Endothelial cell of umbilical vein (primary cell): ENCODE results near the gene RNF151. TPM values are rescaled to one million over a fixed set of nuclear protein-coding genes. Genes with fewer than 3 reads are reported as not detected.

ENCODE experiments used
- BruUV-seq: library from RNA; stranded (reverse); fragments of 400-500 nt; replicated peaks from 2 replicates; lab custom pipeline; 2021; lab: Mats Ljungman, UMichigan
- CTCF ChIA-PET: fragments of 300-600, 350-600 bp; sonication (Branson Sonifier 250); formaldehyde crosslinking; loops from one replicate; lab custom pipeline; 2021; ENCODE audit warnings: antibody characterized with exemption, inconsistent platforms; lab: Charles Lee
- POLR2A ChIA-PET: fragments of 300-600, 350-600 bp; sonication (Branson Sonifier 250); formaldehyde crosslinking; loops from one replicate; lab custom pipeline; 2021; ENCODE audit warnings: antibody characterized with exemption, inconsistent platforms; lab: Charles Lee
- DNase-seq: peaks from one replicate; pipeline ENCODE4 v3.0.0-alpha.2; 2011; ENCODE audit warnings: low read depth, low spot score
- FAIRE-seq: peaks from 2 replicates; lab custom pipeline; 2011; peaks lifted over from hg19 to GRCh38; lab: Jason Lieb, UNC
- H2AFZ ChIP-seq: 2 replicates; pipeline ENCODE4 v1.6.0; 2012; ENCODE audit warnings: low read depth, low read length, control low read depth, inconsistent platforms
- H3K27ac ChIP-seq: 2 replicates; pipeline ENCODE4 v1.5.1; 2011; ENCODE audit warnings: low read depth, mild to moderate bottlenecking, control low read depth, low read length, moderate library complexity; ENCODE audit not compliant: insufficient read depth
- H3K27me3 ChIP-seq, 2 experiments: 2 replicates each; pipeline versions ENCODE4 v1.6.0 to v1.6.1; 2011; ENCODE audit warnings: low read length in 2 of 2, mixed read lengths in 1 of 2; ENCODE audit not compliant: control insufficient read depth in 2 of 2, insufficient read depth in 2 of 2
- H3K36me3 ChIP-seq, 2 experiments: 2 replicates in 1 of 2; 3 replicates in 1 of 2; pipeline ENCODE4 v1.5.1; 2011; ENCODE audit warnings: low read length in 2 of 2, mild to moderate bottlenecking in 1 of 2, moderate library complexity in 1 of 2; ENCODE audit not compliant: control insufficient read depth in 2 of 2, insufficient read depth in 2 of 2; ENCODE audit errors: extremely low read depth in 1 of 2
- H3K4me1 ChIP-seq: 3 replicates; pipeline ENCODE4 v1.5.1; 2011; ENCODE audit warnings: mild to moderate bottlenecking, low read length; ENCODE audit not compliant: control insufficient read depth, insufficient read depth; ENCODE audit errors: extremely low read depth
- H3K4me2 ChIP-seq: 2 replicates; pipeline ENCODE4 v1.6.1; 2011; ENCODE audit warnings: low read length, control low read depth, mixed read lengths; ENCODE audit not compliant: insufficient read depth
- H3K4me3 ChIP-seq, 3 experiments: fragments of 200-600 bp in 1 of 3; sonication (generic), shearing (Covaris generic) in 1 of 3; replicated peaks in 1 of 3; 2 replicates each; pipeline ENCODE4 v1.5.1; 2011 to 2016; ENCODE audit warnings: control low read depth in 3 of 3, low read length in 3 of 3, mild to moderate bottlenecking in 2 of 3, inconsistent platforms in 1 of 3, low read depth in 1 of 3, moderate library complexity in 1 of 3; ENCODE audit not compliant: insufficient read depth in 1 of 3
- H3K79me2 ChIP-seq: 2 replicates; pipeline ENCODE4 v1.6.0; 2012; ENCODE audit warnings: low read length, inconsistent platforms; ENCODE audit not compliant: control insufficient read depth, insufficient read depth
- H3K9ac ChIP-seq: replicated peaks from 2 replicates; pipeline ENCODE3; 2011; ENCODE audit warnings: low read length, control low read depth; ENCODE audit not compliant: insufficient read depth; ENCODE audit errors: extremely low read depth
- H3K9me1 ChIP-seq: replicated peaks from 3 replicates; pipeline ENCODE4 v1.6.0; 2011; ENCODE audit warnings: mild to moderate bottlenecking, low read length; ENCODE audit not compliant: control insufficient read depth, insufficient read depth; ENCODE audit errors: extremely low read depth
- H3K9me3 ChIP-seq: replicated peaks from 2 replicates; pipeline ENCODE4 v1.5.1; 2012; ENCODE audit warnings: low read length, inconsistent platforms; ENCODE audit not compliant: control insufficient read depth, insufficient read depth
- H4K20me1 ChIP-seq: replicated peaks from 2 replicates; pipeline ENCODE3; 2011; ENCODE audit warnings: mild to moderate bottlenecking, low read length; ENCODE audit not compliant: control insufficient read depth, insufficient read depth; ENCODE audit errors: extremely low read depth
- CTCF ChIP-seq, 2 donors: IDR thresholded peaks; 1 replicate in 1 of 2; 2 replicates in 1 of 2; pipeline ENCODE4 v1.5.1; 2011; ENCODE audit warnings: low read length in 2 of 2, mild to moderate bottlenecking in 2 of 2, moderate library complexity in 2 of 2, control low read depth in 1 of 2, inconsistent platforms in 1 of 2, low read depth in 1 of 2; ENCODE audit not compliant: insufficient read depth in 1 of 2; ENCODE audit errors: extremely low read depth in 1 of 2
- EZH2 ChIP-seq: IDR thresholded peaks from 2 replicates; pipeline ENCODE4 v1.6.1; 2012; ENCODE audit warnings: borderline replicate concordance, low read depth, mild to moderate bottlenecking, moderate library complexity, low read length, inconsistent platforms; ENCODE audit not compliant: severe bottlenecking
- FOS ChIP-seq: IDR thresholded peaks from 2 replicates; pipeline ENCODE4 v1.6.1; 2011; ENCODE audit warnings: mild to moderate bottlenecking, low read length, moderate library complexity, borderline replicate concordance; ENCODE audit not compliant: insufficient read depth
- GATA2 ChIP-seq: IDR thresholded peaks from 2 replicates; pipeline ENCODE4 v1.7.0; 2011; ENCODE audit warnings: low read depth, mild to moderate bottlenecking, moderate library complexity, mixed read lengths, low read length; ENCODE audit not compliant: insufficient read length, insufficient read depth
- JUN ChIP-seq: IDR thresholded peaks from 2 replicates; pipeline ENCODE4 v1.6.1; 2011; ENCODE audit warnings: borderline replicate concordance, low read depth; ENCODE audit not compliant: insufficient read length, insufficient read depth
- MYC ChIP-seq: IDR thresholded peaks from one replicate; pipeline ENCODE4 v1.6.1; 2011; ENCODE audit warnings: mild to moderate bottlenecking, low read depth, low read length
- POLR2A ChIP-seq: IDR thresholded peaks from 2 replicates; pipeline ENCODE4 v1.6.1; 2012; ENCODE audit warnings: low read depth, mild to moderate bottlenecking, control low read depth, low read length
- POLR2AphosphoS5 ChIP-seq: IDR thresholded peaks from 2 replicates; pipeline ENCODE4 v1.6.1; 2012; ENCODE audit warnings: low read depth, mild to moderate bottlenecking, control low read depth, low read length, moderate library complexity; ENCODE audit not compliant: insufficient read depth
- dilution Hi-C: fragments of 300-500 bp; cut with MboI; formaldehyde crosslinking; loops from one replicate; pipeline ENCODE4 v1.15.0; 2019; ENCODE audit warnings: low sequenced_read_pairs; ENCODE audit not compliant: extremely low pct_ligation_motif_present
- intact Hi-C: fragments of 100-400 bp; cut with micrococcal nuclease; formaldehyde crosslinking; loops from one replicate; pipeline ENCODE4 v1.10.0; 2022
- polyA plus RNA-seq, 4 experiments: library from polyadenylated mRNA; depleted of rRNA in 3 of 4; stranded (reverse) in 3 of 4; unstranded in 1 of 4; fragments of >200 nt; gene quantifications; 2 replicates each; pipeline versions ENCODE4 v1.2.1 to v1.2.3, GENCODE V29; 2011 to 2012; ENCODE audit warnings: missing spikeins in 1 of 4
- total RNA-seq: library from RNA; stranded (reverse); gene quantifications from 2 replicates; pipeline ENCODE4 v1.2.3, GENCODE V29; 2021
- TF ChIP-seq, protein P1 (sequence below): IDR thresholded peaks from 2 replicates; pipeline ENCODE4 v1.6.1; 2011; ENCODE audit not compliant: insufficient read depth, insufficient read length

The RNF151 gene
- total and polyA plus RNA-seq, 2 donors (not counting 3 experiments of a cell fraction or from before 2014, with no cell fraction given) = not detected

DNA sequence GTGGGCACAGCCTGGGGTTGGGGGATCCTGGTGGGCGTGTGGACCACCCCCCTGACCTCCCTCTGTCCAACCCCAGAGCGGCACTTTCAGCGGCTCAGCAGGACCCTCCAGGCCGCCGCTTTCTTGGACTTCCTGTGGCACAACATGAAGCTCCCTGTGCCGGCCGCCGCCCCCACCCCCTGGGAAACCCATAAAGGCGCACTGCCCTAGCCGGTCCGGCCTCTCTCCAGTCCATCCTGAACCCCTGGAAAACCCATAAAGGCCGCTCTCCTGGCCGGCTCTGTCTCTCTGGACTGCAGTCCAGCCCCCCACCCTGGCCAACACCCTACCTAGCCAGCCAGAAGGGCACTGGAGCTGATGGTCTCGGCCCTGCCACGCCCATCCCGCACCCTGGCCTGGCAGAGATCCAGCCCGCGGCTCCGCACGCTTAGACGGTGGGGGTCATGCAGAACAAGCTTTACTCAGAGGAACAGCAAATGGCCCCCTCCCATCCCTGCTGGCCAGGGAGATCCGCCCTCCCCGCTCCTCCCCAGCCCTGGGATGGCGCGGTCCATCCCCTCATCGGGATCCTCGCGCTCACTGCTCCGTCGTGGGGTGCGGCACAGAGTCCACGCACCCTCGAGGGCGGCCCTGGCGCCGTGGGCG is 11.9 kb downstream of the RNF151 start:
- Histone ChIP-seq H3K4me3 (no peak overlapping the region), H3K9me3 (no peaks in the 10 kb centered on the region), H3K36me3 (peaks cover 9 to 37% of the 10 kb centered on the region in 2 experiments), H3K27ac (no peak overlapping the region), H3K79me2 (peaks cover under 1% of the 10 kb centered on the region), H4K20me1 (no peaks in the 10 kb centered on the region), H2AFZ (no peak overlapping the region), H3K9ac (no peak overlapping the region), H3K4me1 (peaks cover 6% of the 10 kb centered on the region), H3K9me1 (no peaks in the 10 kb centered on the region), H3K27me3 (peaks cover 35 to 41% of the 10 kb centered on the region in 2 experiments), H3K4me2 (no peak overlapping the region)
- dilution Hi-C loops = no loop called here
- no TSS peak for BruUV-seq
- FAIRE-seq (no peak), DNase-seq (no peak)
- ChIA-PET POLR2A (no interaction called here), CTCF (interaction anchor here (0.9 kb wide), 1 partner anchor 25 kb away, joined by 3 read pairs; no protein-coding TSS in a partner anchor)
- TF ChIP-seq, protein P1, sequence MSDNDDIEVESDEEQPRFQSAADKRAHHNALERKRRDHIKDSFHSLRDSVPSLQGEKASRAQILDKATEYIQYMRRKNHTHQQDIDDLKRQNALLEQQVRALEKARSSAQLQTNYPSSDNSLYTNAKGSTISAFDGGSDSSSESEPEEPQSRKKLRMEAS = no peak
- no peak for TF ChIP-seq POLR2A
- TF ChIP-seq MYC = no peak
- TF ChIP-seq FOS = no peak
- TF ChIP-seq CTCF (IDR thresholded peaks at IDR 0.05; ENCODE audit: extremely low read depth in 1 of 2, insufficient read depth in 1 of 2, low read depth in 1 of 2, low read length in 2 of 2) = no peak
- TF ChIP-seq POLR2AphosphoS5 = no peak
- TF ChIP-seq JUN = no peak
- no peak for TF ChIP-seq EZH2
- no peak for TF ChIP-seq GATA2
- intact Hi-C loops = no loop called here
